ENCODE data around the gene MTCH1. TPM values are rescaled to one million over a fixed set of nuclear protein-coding genes. Genes with fewer than 3 reads are reported as not detected.

MTCH1 gene
- total and polyA plus RNA-seq, 4 experiments from 2014 or later, result 94.1 to 151 (median 134) TPM

DNA sequence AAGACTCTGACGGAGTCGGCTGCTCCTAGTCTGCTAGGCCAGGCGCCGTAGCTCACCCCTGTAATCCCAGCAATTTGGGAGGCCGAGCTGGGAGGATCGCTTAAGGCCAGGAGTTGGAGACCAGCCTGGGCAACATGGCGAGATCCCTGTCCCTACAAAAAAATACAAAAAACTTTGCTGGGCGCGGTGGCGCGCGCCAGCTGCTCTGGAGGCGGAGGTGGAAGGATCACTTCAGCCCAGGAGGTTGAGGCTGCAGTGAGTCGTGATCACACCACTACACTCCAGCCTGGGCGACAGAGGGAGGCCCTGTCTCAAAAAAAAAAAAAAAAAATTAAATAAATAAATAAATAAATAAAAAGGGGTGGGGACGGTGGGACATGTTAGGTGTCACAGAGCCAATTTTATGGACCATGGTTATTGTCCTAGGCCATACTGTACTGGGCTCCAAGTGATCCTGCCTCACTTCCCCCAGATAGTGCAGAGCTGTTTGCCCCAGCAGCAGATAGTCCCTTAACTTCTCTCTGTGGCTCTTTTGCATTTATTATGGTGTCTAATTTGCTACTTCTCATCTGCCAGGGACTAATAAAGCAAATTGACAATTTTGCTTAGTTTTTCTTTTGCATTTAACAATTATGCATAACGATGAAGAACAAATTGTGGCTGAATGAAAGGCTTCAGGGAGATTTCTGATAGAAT lies 26.3 kb downstream of the MTCH1 start:
- Mint-ChIP-seq H3K36me3 (peaks cover 5 to 6% of the 10 kb centered on the region in 2 donors), H3K27me3 (no peaks in the 10 kb centered on the region), H3K4me3 (peak overlapping the region in 3 of 8 donors; percentile 2 to 12 (median 9)), H3K27ac (peak overlapping the region in 6 of 7 donors; percentile 10 to 87 (median 74)), H3K9me3 (no peaks in the 10 kb centered on the region), H3K4me1 (peaks cover 50 to 79% (median 65%) of the 10 kb centered on the region in 4 donors)
- ChIA-PET CTCF (ENCODE audit: partially characterized antibody) (no interaction called here), POLR2A (ENCODE audit: partially characterized antibody) (interaction anchor here (1.8 kb wide), 1 partner anchor 46 kb away, joined by 5 read pairs; no protein-coding TSS in a partner anchor)
- H3K27me3 ChIP-seq (ENCODE audit: insufficient read depth, low read length), result no peaks in the 10 kb centered on the region
- intact Hi-C loops (cut with micrococcal nuclease), result loop anchor here (5.0 kb wide), 1 partner anchor 47 kb away; no protein-coding TSS in a partner anchor
- H3K4me3 ChIP-seq (ENCODE audit: low read length in 2 of 2), result no peak overlapping the region
- DNase-seq, result no peak
- H3K36me3 ChIP-seq (ENCODE audit: insufficient read depth, low read length), result no peaks in the 10 kb centered on the region
- no peaks in the 10 kb centered on the region for H3K9me3 ChIP-seq (ENCODE audit: control insufficient read depth in 1 of 2, low read length in 2 of 2)
- no peak overlapping the region for H3K27ac ChIP-seq (ENCODE audit: low read depth, low read length)
- peaks cover 80% of the 10 kb centered on the region for H3K4me1 ChIP-seq (ENCODE audit: insufficient read depth, low read length)

DNA sequence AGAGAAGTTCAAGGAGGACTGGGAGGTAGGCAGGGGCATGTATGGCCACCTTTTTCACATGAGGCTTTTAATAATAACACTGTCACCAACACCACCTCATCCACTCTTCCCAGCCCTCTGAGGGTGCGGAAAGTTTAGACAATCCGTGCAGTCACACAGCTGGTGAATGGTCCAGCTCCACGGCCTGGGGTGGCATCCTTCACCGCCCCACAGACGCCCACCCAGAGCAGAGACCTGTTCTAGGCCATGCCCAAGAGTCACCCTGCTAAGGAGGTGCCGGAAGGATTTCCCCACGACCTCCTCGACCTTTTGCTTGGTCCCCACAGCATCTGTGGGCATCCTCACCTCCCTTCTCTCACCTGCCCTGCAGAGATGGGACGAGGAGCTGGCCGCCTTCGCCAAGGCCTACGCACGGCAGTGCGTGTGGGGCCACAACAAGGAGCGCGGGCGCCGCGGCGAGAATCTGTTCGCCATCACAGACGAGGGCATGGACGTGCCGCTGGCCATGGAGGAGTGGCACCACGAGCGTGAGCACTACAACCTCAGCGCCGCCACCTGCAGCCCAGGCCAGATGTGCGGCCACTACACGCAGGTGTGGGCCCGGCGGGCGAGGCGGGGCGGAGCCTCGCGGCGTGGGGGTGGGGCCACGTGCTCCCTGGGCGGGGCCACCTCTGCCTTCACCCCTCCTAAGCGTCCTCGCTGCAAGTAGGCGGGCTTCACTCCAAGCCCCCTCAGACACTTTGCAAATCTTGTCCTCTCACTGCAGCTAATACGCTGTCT lies 27.0 kb downstream of the MTCH1 start:
- no peaks in the 10 kb centered on the region for H3K9me3 ChIP-seq (ENCODE audit: control insufficient read depth in 1 of 2, low read length in 2 of 2)
- no peak overlapping the region for H3K27ac ChIP-seq (ENCODE audit: low read depth, low read length)
- Mint-ChIP-seq H3K27me3 (no peaks in the 10 kb centered on the region), H3K27ac (peak overlapping the region in 1 of 7 donors; percentile 70), H3K4me1 (peaks cover 54 to 79% (median 67%) of the 10 kb centered on the region in 4 donors), H3K9me3 (no peaks in the 10 kb centered on the region), H3K4me3 (peak overlapping the region in 1 of 8 donors; percentile 9), H3K36me3 (peaks cover 5 to 6% of the 10 kb centered on the region in 2 donors)
- H3K27me3 ChIP-seq (ENCODE audit: insufficient read depth, low read length), result no peaks in the 10 kb centered on the region
- POLR2A ChIA-PET (ENCODE audit: partially characterized antibody), result interaction anchor here (1.8 kb wide), 1 partner anchor 46 kb away, joined by 5 read pairs; no protein-coding TSS in a partner anchor
- no peaks in the 10 kb centered on the region for H3K36me3 ChIP-seq (ENCODE audit: insufficient read depth, low read length)
- peaks cover 80% of the 10 kb centered on the region for H3K4me1 ChIP-seq (ENCODE audit: insufficient read depth, low read length)
- intact Hi-C loops (cut with micrococcal nuclease), result no loop called here
- DNase-seq, result no peak
- no peak overlapping the region for H3K4me3 ChIP-seq (ENCODE audit: low read length in 2 of 2)
- CTCF ChIA-PET (ENCODE audit: partially characterized antibody), result no interaction called here

DNA sequence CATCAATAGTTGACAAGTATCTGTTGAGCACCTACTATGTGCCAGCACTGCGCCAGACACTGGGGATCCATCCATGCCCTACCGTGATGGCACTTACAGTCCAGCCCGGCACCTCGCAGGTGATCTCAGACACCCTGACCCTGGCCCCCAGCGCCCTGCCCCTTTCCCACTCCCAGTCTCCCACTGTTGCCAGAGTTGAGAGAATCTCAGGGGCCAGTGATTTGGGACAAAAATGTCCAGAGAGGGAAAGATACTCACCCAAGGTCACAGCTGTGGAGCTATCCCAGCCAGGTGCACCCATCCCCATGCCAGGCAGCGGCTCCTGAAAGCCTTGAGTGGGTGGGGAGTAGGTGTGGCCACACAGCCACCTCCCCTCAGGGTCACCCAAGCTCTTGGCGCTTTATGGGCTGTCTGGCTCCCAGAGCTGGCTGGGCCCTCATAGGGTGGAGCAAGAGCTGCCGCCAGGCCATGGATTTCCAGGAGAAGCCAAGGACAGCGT lies 28.2 kb downstream of the MTCH1 start:
- Histone ChIP-seq H3K27ac (ENCODE audit: low read depth, low read length) (no peak overlapping the region), H3K27me3 (ENCODE audit: insufficient read depth, low read length) (no peaks in the 10 kb centered on the region), H3K9me3 (ENCODE audit: control insufficient read depth in 1 of 2, low read length in 2 of 2) (no peaks in the 10 kb centered on the region), H3K4me1 (ENCODE audit: insufficient read depth, low read length) (peaks cover 80% of the 10 kb centered on the region), H3K4me3 (ENCODE audit: low read length in 2 of 2) (no peak overlapping the region), H3K36me3 (ENCODE audit: insufficient read depth, low read length) (no peaks in the 10 kb centered on the region)
- Mint-ChIP-seq H3K9me3 (no peaks in the 10 kb centered on the region), H3K4me3 (peak overlapping the region in 1 of 8 donors; percentile 9), H3K36me3 (peaks cover 2 to 4% of the 10 kb centered on the region in 2 donors), H3K27me3 (no peaks in the 10 kb centered on the region), H3K4me1 (peaks cover 51 to 78% (median 65%) of the 10 kb centered on the region in 4 donors), H3K27ac (peak overlapping the region in 2 of 7 donors; percentile 70 to 81)
- ChIA-PET CTCF (ENCODE audit: partially characterized antibody) (interaction anchor here (0.9 kb wide), 1 partner anchor 72 kb away, joined by 3 read pairs; the partner anchor contains the start of gene C6orf89), POLR2A (ENCODE audit: partially characterized antibody) (no interaction called here)
- intact Hi-C loops (cut with micrococcal nuclease), result no loop called here
- DNase-seq, result no peak

DNA sequence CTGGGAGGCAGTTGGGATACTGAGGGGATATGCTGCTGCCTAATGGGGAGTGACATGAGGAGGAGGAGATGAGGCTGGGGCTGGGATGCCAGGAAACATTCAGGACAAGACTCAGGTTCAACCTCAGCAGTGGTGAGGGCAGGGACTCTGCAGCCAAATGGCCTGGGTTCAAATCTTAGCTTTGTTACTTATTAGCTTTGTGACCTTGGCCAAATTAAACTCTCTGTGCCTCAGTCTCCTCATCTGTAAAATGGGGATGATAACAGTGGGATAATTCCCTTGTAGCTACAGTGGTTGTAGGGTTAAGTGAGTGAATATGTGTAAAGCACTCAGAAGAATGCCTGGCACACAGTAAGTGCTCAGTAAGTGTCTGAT lies 29.6 kb downstream of the MTCH1 start:
- Mint-ChIP-seq H3K27ac (peak overlapping the region in 6 of 7 donors; percentile 70 to 94 (median 84)), H3K4me1 (peaks cover 48 to 68% (median 58%) of the 10 kb centered on the region in 4 donors), H3K27me3 (no peaks in the 10 kb centered on the region), H3K9me3 (no peaks in the 10 kb centered on the region), H3K4me3 (peak overlapping the region; percentile 83 to 93 (median 88)), H3K36me3 (peaks cover 0 to 4% of the 10 kb centered on the region in 2 donors)
- CTCF ChIA-PET (ENCODE audit: partially characterized antibody), result interaction anchor here (0.6 to 3.9 kb wide), 12 partner anchors 10 to 428 kb away, joined by 3 to 21 read pairs (median 3); partner anchors contain the start of genes C6orf89 and MTCH1
- H3K27me3 ChIP-seq (ENCODE audit: insufficient read depth, low read length), result no peaks in the 10 kb centered on the region
- peaks cover 70% of the 10 kb centered on the region for H3K4me1 ChIP-seq (ENCODE audit: insufficient read depth, low read length)
- POLR2A ChIA-PET (ENCODE audit: partially characterized antibody), result interaction anchor here (1.2 to 3.3 kb wide), 6 partner anchors 7 to 70 kb away, joined by 3 to 26 read pairs (median 6); partner anchors contain the start of genes C6orf89 and MTCH1
- H3K9me3 ChIP-seq (ENCODE audit: control insufficient read depth in 1 of 2, low read length in 2 of 2), result no peaks in the 10 kb centered on the region
- no peaks in the 10 kb centered on the region for H3K36me3 ChIP-seq (ENCODE audit: insufficient read depth, low read length)
- intact Hi-C loops (cut with micrococcal nuclease), result no loop called here
- DNase-seq, result no peak
- peak overlapping the region; percentile 5 to 35 for H3K4me3 ChIP-seq (ENCODE audit: low read length in 2 of 2)
- peak overlapping the region; percentile 33 for H3K27ac ChIP-seq (ENCODE audit: low read depth, low read length)

DNA sequence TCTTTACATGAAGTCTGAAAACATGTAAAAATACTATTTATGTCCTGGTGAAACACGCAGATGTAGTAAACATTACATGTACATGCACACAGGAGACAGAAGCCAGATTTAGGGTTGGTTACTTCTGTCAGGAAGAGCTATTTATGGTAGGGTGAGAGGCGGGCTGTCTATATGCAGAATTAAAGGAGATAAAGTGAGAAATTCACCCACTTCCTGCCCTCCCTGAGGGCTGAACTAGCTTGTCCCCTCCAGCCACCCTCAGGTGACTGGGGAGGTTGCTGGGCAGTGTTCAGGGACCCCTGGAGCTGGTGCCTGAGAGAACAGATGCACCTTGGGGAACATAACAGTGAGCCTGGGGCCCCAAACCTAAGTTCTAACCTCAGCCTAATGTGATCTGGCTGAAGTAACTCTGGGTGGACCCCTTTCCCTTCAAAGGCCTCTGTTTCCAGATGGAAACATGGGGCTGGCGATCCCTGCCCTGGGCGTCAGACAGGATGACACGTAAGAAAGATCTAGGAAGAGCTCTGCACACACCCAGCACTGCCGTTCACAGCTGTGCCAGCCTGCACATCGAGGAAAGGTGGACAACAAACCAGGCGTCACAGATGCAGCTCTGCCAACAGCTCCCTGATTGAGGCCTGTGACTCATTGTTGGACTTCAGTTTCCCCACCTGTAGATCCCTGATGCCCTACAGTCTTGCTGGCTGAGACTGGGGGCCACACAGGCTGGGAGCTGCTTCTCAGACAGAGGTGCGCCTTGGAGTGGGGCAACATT lies 30.1 kb downstream of the MTCH1 start:
- intact Hi-C loops (cut with micrococcal nuclease), result no loop called here
- H3K27ac ChIP-seq (ENCODE audit: low read depth, low read length), result peak overlapping the region; percentile 33
- Mint-ChIP-seq H3K27me3 (no peaks in the 10 kb centered on the region), H3K27ac (peak overlapping the region; percentile 70 to 94 (median 88)), H3K4me1 (peaks cover 45 to 62% (median 54%) of the 10 kb centered on the region in 4 donors), H3K36me3 (no peaks in the 10 kb centered on the region), H3K9me3 (no peaks in the 10 kb centered on the region), H3K4me3 (peak overlapping the region; percentile 83 to 93 (median 88))
- DNase-seq, result no peak
- POLR2A ChIA-PET (ENCODE audit: partially characterized antibody), result interaction anchor here (1.0 to 3.3 kb wide), 8 partner anchors 8 to 81 kb away, joined by 3 to 26 read pairs (median 5); partner anchors contain the start of genes C6orf89, MTCH1 and PPIL1
- CTCF ChIA-PET (ENCODE audit: partially characterized antibody), result interaction anchor here (0.6 to 3.9 kb wide), 12 partner anchors 9 to 428 kb away, joined by 3 to 21 read pairs (median 3); partner anchors contain the start of gene C6orf89
- peaks cover 64% of the 10 kb centered on the region for H3K4me1 ChIP-seq (ENCODE audit: insufficient read depth, low read length)
- H3K27me3 ChIP-seq (ENCODE audit: insufficient read depth, low read length), result no peaks in the 10 kb centered on the region
- no peaks in the 10 kb centered on the region for H3K36me3 ChIP-seq (ENCODE audit: insufficient read depth, low read length)
- peak overlapping the region; percentile 5 to 35 for H3K4me3 ChIP-seq (ENCODE audit: low read length in 2 of 2)
- no peaks in the 10 kb centered on the region for H3K9me3 ChIP-seq (ENCODE audit: control insufficient read depth in 1 of 2, low read length in 2 of 2)

DNA sequence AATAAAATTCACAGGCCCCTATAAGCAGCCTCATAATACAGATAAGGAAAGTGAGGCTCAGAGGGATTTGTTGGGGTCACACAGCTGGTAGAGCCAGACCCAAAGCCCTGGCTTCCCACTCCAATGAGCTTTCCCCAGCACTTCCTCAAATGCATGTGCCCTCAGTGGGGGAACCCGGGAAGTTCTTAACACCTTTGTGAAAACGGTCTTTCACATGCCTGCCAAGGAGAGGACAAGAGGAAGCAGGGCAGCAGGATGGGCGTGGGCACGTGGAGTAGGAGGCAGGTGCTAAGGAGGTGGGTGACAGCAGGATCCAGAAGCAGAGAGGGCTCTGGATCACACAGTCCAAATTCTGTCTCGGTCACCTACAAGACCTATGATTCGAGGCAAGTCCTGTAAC lies 30.9 kb downstream of the MTCH1 start:
- Mint-ChIP-seq H3K27ac (peak overlapping the region; percentile 64 to 94 (median 88)), H3K9me3 (no peaks in the 10 kb centered on the region), H3K36me3 (no peaks in the 10 kb centered on the region), H3K4me3 (peak overlapping the region; percentile 83 to 93 (median 88)), H3K4me1 (peaks cover 40 to 56% (median 49%) of the 10 kb centered on the region in 4 donors), H3K27me3 (no peaks in the 10 kb centered on the region)
- no peak for DNase-seq
- peaks cover 60% of the 10 kb centered on the region for H3K4me1 ChIP-seq (ENCODE audit: insufficient read depth, low read length)
- ChIA-PET POLR2A (ENCODE audit: partially characterized antibody) (interaction anchor here (0.6 to 3.3 kb wide), 9 partner anchors 8 to 80 kb away, joined by 3 to 26 read pairs (median 3); partner anchors contain the start of genes C6orf89, MTCH1 and PPIL1), CTCF (ENCODE audit: partially characterized antibody) (interaction anchor here (1.1 to 3.9 kb wide), 7 partner anchors 41 to 255 kb away, joined by 3 to 21 read pairs (median 4); partner anchors contain the start of gene C6orf89)
- H3K36me3 ChIP-seq (ENCODE audit: insufficient read depth, low read length), result no peaks in the 10 kb centered on the region
- no peaks in the 10 kb centered on the region for H3K27me3 ChIP-seq (ENCODE audit: insufficient read depth, low read length)
- H3K4me3 ChIP-seq (ENCODE audit: low read length in 2 of 2), result peak overlapping the region; percentile 5 to 35
- no peaks in the 10 kb centered on the region for H3K9me3 ChIP-seq (ENCODE audit: control insufficient read depth in 1 of 2, low read length in 2 of 2)
- intact Hi-C loops (cut with micrococcal nuclease), result no loop called here
- peak overlapping the region; percentile 33 for H3K27ac ChIP-seq (ENCODE audit: low read depth, low read length)
